ENCODE measurements around the gene CALML3.

CALML3 gene

DNA sequence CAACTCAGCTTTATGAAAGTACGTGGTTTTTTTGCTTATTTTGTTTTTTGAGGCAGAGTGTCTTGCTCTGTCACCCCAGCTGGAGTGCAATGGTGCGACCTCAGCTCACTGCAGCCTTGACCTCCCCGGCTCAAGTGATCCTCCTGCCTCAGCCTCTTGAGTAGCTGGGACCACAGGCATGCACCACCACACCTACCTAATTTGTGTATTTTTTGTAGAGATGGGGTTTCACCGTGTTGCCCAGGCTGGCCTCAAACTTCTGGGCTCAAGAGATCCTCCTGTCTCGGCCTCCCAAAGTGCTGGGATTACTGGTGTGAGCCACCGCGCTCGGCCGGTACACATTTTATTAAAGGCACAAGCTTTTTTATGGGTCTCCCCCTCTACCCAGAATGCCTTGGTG, 34.3 kb downstream of the CALML3 start:
- peak; percentile 28 for DNase-seq

DNA sequence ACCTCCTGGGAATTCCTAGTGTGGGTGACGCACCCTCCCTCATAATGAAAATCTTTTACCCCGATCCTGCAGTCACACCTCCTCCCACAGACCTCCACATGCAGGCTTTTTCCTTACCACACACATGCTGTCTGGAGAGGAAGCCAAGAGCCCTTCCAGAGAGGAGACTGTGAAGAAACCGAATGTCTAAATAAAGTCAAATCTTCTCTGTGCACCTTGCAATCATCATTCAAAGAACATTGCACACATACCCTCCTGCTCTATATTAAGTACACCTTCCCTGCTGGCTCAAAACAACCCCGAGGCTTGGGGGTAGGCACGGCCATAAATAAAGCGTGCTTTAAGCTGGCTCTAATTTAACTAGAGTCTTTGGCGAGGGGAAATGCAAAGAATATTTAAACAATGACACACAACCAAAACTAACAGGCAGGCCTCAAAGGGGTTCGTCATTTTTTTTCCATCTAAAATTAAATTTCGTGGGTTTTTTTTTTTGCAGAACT, 34.9 kb downstream of the CALML3 start:
- peak; percentile 10 for DNase-seq

DNA sequence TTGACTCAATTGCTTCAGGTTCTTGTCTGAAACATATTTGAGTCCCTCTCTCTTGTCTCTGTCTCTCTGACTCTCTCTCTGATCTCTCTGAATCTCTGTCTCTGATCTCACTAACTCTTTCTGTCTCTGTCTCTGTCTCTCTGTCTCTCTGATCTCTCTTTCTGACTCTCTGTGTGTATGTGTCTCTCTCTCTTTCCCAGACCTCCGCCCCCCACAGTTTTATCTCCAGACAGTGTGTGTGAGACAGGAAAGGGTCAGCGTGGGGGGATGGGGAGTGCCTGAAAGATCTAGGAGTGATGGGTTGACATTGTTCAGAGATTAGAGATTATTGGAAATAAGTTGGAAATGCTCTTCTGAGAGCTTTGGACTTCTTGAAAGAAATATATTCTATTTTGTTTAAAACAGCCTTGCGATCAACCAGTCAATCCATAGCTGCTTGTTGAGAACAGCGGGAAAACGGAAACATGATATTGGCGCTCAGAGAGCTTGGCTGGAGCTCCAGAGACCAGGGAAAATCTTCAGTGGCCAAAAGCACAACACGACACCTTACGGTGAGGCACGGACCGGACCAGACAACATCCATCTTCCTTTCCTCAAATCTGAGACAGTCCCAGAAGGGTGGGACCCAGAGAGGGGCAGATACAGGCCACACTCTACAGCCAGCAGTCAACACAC, 35.5 kb downstream of the CALML3 start:
- DNase-seq = peak; percentile 30

DNA sequence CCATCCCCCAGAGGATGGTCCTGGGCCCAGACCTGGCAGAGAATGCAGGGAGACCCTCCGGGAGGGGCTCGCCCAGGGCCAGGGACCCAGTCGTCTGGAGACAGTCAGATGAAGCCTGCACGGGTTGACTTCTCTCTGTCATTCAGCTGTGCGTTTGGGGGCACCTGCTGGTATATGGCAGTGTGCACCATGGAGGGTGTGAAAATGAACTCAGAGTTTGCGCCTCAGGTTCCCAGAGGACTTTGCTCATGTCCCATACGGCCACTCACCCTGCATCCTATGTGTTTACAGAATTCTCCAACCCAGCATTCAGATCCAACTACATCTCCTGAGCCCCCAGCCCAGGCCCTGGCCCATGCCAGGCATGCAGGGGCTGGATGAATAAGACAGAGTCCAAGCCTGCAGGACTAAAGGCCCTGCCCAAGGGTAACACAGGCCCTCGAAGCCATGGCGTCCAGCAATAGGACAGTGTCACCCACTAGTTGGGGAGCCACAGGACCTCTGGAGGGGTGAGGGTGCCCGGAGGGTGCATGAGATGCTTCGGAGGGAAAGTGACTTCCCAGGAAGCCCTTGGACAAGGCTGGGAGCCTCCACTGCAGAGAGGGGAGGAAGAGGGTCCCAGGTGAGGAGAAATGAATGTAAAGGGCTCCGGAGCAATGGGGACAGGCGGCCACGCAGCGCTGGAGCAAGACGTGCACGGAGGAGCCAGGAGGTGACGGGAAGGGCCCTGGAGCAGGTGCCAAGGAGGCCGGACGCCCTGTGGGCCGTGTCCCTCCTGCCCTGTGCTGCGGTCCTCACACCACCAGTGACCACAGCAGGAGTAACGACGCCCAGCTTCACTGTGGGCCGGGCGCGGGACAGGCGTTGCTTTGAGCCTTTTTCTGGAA, 36.3 kb downstream of the CALML3 start:
- peak; percentile 38 for DNase-seq

DNA sequence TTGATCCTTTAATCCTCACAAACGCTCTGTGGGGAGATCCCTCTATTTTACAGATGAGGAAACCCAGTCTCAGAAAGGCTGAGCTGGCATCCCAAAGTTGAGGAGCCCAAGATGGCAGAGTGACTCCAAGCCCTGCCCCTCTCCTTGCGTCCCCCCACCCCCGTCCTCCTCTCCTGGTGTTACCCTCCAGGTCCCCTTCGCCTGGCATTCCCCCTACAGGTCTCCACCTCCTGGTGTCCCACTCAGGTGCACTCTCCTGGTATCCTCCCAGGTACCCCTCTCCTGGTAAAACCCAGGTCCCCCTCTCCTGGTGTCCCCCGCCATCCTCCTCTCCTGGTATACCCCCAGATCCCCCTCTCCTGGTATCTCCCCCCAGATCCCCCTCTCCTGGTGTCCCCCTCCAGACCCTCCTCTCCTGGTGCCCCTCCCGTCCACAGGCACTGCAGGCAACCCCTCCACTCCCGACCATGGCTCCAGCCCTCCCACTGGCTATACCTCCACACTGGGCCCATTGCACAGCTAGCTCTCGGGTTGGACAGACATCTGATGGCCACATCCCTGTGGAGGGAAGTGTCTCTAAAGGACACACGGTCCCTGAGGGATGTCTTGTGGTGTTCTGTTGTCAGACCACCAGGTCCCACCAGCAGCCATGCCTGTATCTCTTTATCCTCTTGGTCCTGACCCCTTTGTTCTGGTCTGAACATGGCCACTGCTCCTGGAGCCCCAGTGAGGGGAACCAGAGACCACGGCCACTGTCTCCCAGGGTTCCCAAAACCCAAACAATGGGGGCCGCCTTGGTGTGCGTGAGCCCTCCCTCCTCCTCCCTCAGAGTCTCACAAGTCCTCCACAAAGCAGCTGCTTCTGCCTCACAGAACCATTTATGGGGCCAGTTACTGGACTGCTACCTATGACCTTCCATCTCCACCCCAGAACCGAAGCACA, 37.2 kb downstream of the CALML3 start:
- DNase-seq = peak; percentile 44

DNA sequence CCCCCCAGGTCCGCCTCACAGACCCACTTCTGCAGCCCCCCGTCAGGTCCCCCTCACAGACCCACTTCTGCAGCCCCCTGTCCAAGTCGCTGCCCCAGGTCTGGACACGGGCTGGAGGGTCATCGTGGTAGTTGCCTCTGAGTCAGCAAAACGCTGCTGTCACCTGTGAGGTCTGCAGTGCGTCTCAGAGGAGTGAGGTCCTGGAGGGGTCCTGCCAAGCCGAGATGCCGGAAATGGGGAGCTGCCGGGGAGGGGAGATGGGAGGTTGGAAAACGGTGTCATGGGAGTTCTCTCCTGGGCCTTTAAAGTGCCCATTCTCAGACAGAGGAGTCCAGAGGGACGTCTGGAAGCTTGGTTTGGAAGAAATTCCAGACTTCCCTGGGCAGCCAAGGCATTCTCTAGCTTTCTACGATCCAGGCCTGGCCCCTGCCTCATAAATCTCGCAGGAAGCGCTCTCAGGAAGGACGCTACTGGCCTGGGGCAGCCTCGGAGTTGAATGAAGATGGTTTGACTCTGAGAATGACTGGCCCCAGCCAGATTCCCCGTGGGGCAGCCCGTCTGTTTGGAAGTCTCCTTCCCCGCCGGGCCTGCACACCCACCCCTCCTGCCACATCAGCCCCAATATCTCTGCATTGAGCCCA, 38.7 kb downstream of the CALML3 start:
- DNase-seq = peak; percentile 46

DNA sequence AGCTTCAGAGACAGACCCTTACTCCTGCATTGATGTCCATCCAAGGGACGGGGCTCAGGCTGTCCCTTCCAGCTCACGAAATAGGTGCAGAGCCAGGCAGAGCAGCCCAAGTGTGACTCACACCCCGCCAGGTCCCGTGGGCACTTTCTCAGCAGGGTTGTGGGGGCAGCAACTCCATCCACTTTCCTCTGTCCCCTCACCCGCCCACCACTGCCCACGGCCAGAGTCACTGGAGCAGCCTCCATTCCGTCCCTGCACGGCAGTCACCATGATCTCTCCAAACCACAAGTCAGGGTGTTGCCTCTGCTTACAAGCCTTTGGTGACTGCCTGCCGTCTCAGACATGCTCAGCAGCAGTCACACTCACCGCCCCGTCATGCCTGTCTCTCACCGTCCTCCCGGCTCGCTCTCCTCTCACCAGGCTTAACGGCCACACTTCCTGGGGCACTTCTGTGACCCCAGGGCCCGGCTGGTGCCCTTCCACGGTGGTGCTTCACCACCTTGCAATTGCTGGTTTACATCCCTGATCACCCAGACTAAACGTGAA, 39.3 kb downstream of the CALML3 start:
- peak; percentile 64 for DNase-seq

DNA sequence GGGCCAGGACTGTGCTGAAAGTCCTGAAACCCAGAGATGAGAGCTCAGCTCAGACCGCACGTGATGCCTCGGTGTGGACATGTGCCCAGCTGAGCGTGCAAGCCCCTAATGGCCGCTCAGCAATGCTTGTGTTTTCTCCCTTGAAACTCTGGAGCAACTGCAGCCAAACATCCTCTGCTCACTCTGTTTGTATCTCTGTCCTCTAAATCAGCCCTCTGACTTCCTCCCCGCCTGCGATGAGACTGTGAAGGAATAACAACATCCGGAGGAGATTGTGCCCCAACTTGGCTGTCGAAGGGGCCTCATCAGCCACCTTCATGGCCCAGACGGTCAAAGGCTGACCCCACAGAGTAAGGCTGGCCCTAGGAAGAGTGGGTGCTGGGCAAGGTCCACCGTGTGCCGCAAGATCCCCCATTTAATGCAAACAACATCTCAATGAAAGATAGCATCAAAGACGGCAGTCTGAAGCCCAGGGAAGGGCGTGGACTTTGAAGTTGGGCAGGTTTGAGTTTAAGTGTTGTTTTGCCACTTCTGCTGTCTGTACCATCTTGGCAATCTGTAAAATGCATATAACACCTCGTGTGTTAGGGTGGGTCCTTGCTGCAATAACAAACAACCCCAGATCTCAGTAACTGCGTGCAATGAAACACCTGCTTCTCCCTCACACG, 39.9 kb downstream of the CALML3 start:
- DNase-seq = peak; percentile 40

DNA sequence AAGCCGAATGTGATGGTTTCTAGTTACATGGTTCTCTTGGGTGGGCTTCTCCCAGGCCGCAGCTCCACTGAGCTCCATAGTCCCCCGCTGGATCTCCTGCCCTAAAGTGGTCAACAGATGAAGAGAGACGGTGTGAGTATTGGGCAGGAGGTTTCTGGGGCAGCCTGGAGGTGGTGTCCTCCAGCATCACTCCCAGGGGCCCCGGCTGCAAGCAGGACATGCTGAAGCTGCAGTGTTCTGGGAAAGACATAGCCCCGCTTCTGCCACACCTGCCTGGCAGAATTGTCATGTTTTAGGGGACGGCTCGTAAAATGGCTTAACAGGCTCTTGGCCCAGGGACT, 40.4 kb downstream of the CALML3 start:
- DNase-seq = no peak

DNA sequence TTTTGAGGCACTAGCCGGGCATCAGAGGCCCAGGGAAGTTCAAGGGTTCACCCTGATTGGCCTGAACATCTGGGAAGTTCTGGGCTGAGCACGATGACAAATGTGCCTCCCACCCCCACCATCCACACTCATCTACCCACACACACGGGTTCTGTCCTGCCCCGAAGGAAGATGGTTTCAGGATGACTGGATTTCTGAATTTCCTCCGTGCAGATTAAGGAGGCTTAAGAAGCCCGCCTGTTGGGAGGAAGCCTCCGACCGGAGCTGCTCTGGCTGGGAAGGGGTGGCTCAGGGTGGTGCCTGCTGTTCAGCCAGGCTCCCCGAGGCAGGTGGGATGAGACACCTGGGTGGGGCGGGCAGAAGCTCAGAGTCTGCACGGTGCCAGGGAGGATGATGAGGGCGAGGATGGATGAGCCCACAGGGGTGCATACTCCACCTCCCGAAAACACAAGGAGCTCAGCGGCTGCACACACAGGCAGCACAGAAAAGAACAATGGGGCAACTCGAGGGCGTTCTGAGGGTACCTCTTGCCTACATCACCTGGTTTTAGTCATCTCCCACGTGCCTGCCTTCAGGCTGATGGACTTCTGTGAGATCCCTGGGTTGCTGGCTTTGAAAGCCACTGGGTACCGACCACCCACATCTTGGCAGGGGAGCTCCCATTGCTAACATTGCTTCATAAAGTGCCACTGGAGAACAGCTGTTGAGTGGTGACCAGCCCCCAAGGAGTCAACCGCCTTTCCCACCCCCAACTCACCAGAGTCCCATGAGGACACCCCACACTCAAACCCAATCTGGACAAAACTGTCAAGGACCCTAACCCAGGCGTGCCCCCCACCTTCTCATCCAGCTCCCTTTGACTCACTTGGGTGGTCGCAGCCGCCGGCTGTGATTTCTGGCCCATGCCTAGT, 41.2 kb downstream of the CALML3 start:
- peak; percentile 45 for DNase-seq

DNA sequence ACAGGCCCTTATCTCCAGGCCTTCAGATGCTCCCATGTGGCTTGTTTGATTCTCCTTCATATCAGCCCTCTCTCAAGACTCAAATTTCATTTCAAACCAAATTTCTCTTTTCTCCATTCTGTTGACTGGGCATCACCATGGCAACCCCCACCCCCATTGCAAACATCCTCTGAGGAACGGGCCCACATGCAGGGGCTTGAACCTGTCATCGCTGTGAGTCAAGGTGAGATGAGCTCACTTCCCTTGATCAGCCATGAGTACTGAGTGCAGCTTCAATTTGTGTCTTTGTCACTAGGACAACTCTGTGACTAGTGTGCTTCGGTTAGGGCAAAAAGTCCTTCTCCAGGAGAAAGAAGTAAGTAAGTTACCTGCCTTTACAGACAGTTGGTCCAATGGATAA, 41.9 kb downstream of the CALML3 start:
- DNase-seq = no peak

DNA sequence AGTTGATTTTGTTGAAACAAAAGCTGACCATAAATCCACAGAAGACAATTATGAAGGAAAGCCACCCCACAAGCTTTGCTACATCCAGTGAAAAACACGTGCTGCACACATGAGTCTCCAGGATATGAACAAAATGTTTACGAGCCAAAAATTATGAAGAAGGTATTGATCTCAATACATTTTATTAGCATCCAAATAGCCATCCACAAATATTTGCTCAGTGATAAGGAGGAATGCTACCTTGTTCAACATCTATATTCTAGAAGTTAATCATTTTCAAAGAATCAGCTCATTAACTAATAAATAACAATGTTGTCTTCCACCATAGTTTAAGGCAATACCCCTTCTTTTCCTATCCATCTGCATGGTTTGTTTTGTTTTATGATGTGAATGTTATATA, 42.7 kb downstream of the CALML3 start:
- DNase-seq = no peak

DNA sequence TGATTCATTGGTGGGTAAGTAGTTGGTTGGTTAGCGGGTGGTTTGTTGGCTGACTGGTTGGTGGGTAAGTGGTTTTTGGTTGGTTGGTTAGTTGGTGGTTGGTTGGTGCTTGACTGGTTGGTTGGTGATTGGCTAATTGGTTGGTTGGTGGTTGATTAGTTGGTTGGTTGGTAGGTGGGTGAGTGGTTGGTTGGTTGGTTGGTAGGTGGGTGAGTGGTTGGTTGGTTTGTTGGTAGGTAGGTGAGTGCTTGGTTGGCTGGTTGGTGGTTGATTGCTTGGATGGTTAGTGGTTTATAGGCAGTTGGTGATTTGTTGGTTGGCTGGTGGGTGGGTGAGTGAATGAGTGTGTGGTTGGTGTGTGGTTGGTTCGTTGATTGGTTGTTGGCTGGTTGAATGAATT, 44.2 kb downstream of the CALML3 start:
- DNase-seq = no peak

DNA sequence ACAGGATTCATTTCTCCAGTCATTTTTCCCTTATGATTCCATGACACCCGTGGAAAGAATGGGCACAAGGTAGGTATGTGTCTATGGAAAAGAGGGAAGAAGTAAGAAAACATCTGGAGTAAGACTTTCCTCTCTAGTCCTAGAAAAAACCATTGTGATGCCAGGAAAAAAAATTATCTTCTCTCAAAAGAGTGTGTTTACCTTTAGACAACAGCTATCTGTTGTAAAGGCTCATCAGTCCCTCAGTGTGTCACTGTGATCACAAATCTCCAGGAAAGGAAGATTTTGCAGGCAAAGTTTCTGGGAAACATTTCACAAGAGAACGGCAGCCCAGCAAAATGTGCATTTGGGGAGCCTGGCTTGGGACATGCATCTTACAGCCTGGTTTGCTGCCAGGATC, 44.8 kb downstream of the CALML3 start:
- DNase-seq = no peak

DNA sequence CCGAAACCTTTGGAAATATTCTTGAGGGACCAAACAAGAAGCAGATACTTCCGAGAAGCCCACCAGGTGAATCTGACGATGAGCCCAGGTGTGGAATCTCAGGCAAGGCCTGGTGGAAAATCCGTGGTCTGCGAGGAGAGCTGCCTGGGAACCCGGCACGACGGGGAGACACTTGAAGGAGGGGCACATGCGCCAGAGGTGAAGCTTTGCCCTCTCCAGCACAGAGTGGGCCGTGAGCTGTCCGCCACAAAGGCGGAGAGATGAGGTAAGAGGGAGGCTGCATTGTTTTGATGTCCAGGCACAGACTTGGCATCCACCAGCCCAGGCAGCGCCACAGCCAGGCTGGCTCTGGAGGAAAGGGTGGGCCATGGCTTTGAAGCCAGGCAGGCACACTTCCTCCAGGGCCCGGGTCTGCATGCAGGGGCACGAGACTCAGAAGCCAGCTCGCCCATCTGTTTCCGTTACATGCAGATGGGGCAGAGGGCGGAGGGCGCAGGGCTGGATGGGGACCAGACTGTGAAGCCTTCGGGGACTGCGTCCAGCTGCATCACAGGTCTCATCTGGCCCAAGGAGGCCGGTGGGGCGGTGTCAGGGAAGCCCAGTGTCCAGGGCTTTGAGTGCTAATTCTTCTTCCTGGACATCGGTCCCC, 45.4 kb downstream of the CALML3 start:
- no peak for DNase-seq

DNA sequence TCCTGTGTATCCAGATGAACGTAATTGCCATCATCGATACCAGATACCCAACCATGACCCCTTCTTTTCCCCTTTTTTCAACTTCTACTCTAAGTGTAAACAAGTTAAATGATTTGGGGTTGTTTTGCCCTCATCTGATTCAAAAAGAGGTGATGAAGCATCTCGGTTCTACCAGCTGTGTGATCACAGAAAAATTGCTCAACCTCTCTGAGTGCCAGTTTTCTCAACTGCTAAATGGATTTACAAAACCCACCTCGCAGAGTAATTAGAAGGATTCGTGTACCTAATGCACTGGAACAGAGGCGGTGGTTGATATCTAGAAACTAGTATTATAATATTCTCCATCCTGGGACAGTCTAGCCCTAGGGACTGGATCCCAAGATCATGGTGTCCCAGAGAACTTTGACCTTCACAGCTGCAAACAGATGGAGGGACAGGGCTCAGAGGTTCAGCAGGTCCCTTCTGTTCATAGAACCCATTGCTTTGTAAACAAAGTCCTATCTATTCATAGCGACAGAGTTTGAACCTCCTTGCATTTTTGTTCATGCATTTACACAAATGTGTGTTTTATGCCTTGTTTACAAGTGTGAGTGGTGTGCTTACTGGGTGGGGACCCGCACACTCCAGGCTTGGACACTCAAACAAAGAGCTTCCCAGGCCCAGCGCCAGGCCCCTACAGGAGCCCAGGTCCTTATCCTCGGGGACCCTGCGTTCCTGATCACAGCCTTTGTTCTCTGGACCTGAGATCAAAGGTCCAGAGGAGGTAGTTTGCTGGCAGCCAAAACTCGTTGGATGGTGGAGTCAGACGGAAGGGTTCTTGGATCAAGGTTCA, 46.4 kb downstream of the CALML3 start:
- DNase-seq = no peak

DNA sequence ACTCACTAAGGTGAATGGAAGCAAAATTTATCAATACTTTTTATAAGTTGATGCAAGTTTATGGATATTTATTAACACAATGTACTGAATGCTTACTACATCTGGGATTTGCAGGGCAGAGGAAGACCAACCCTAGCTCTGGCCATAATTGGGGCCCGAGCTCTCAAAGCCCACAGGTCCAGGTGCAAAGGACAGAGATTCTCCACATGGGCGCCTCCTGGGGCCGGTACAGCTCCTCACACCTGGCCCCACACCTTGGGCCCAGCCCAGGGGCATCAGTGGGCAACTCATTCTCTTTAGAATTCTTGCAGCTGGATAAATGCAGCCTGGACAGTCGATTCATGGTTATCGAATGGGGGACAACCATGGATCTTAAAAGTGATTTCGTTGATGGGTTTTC, 47.1 kb downstream of the CALML3 start:
- DNase-seq = no peak

DNA sequence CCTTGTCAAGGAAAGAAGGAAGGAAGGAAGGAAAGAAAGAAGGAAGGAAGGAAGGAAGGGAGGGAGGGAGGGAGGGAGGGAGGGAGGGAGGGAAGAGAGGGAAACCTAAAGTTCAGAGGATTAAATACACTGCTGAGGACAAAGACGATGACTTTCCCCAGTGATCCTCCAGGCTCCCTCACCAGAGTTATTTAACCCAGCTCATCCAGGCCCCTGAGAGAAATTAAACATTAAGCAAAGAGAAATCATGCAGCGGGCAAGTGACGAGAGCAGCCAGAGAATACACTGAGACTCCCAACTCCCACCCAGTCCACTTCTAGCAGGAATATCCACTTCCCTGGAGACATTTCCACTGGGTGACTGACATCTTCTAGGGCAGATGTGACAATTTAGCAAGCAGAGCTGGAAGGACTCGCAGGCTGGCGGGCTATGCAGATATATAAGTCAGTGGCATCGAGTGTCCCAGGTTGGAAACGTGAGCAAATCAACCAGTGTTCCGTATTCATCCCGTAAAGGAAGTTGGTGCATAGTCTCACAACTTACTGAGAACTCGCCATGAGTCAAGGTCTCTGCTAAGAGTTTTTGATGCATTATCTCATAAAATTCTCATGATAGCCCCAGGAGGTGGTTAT, 48.7 kb downstream of the CALML3 start:
- DNase-seq = no peak

All from activated CD8-positive, alpha-beta memory T cell treated with anti-CD3 and anti-CD28 coated beads, Interleukin-2, amount 50 U/mL, for 48 hours (primary cell).